HG02623 (cell line): ENCODE results near the gene PPM1K.
A peak's percentile ranks its signal among the peaks of the same experiment; 100 is the strongest.

Experiments used
- ATAC-seq: cut with Tn5 transposase; IDR thresholded peaks from one replicate; pipeline ENCODE4 v1.9.1; 2021; ENCODE audit warnings: moderate library complexity; ENCODE audit not compliant: unreplicated experiment

PPM1K gene

GRCh38 chr4:88277711-88278225, 6.6 kb downstream of the PPM1K start:
- no peak for ATAC-seq

- no peak for ATAC-seq
These were observed 7.2 kb downstream of the PPM1K start for GRCh38 chr4:88276952-88277710.

GRCh38 chr4:88275949-88276515, 8.3 kb downstream of the PPM1K start:
- ATAC-seq = no peak

GRCh38 chr4:88275516-88275915, 8.8 kb downstream of the PPM1K start:
- ATAC-seq = peak; percentile 67

- ATAC-seq = no peak
These were observed 15.4 kb downstream of the PPM1K start for GRCh38 chr4:88268913-88269312.

- ATAC-seq = no peak
These were observed 20.0 kb downstream of the PPM1K start for GRCh38 chr4:88264336-88264735.

GRCh38 chr4:88257726-88258125, 26.6 kb downstream of the PPM1K start:
- ATAC-seq = no peak

- ATAC-seq = no peak
These were observed 29.2 kb downstream of the PPM1K start for GRCh38 chr4:88255111-88255510.

- no peak for ATAC-seq
These were observed 32.4 kb downstream of the PPM1K start for GRCh38 chr4:88251924-88252323.

- ATAC-seq = no peak
These were observed 37.2 kb downstream of the PPM1K start for GRCh38 chr4:88247148-88247547.

- no peak for ATAC-seq
These were observed 37.8 kb downstream of the PPM1K start for GRCh38 chr4:88246600-88246999.

GRCh38 chr4:88244816-88245579, 39.4 kb downstream of the PPM1K start:
- peak; percentile 92 for ATAC-seq

GRCh38 chr4:88244056-88244455, 40.3 kb downstream of the PPM1K start:
- ATAC-seq = no peak

GRCh38 chr4:88242144-88242543, 42.2 kb downstream of the PPM1K start:
- no peak for ATAC-seq

GRCh38 chr4:88240297-88240714, 44.1 kb downstream of the PPM1K start:
- ATAC-seq = no peak

GRCh38 chr4:88230969-88231771, 53.2 kb downstream of the PPM1K start:
- no peak for ATAC-seq

GRCh38 chr4:88230461-88230891, 53.9 kb downstream of the PPM1K start:
- ATAC-seq = no peak

GRCh38 chr4:88227734-88228133, 56.6 kb downstream of the PPM1K start:
- ATAC-seq = no peak

GRCh38 chr4:88226143-88226542, 58.2 kb downstream of the PPM1K start:
- ATAC-seq = no peak

- ATAC-seq = no peak
These were observed 58.9 kb downstream of the PPM1K start for GRCh38 chr4:88225232-88226105.
